Loucy (cell line): ENCODE results near the gene STX18.

Experiments used
- EZH2phosphoT487 ChIP-seq: fragments of 200-600 bp; IDR thresholded peaks from 2 replicates; pipeline ENCODE4 v1.6.1; 2018; ENCODE audit warnings: antibody characterized with exemption, mild to moderate bottlenecking, moderate library complexity, borderline replicate concordance
- TF ChIP-seq, protein P1 (sequence below): fragments of 200-600 bp; sonication (generic); conservative IDR thresholded peaks from 2 replicates; pipeline ENCODE4 v1.5.1; 2014; ENCODE audit warnings: mild to moderate bottlenecking, antibody characterized with exemption, low read length

DNA sequence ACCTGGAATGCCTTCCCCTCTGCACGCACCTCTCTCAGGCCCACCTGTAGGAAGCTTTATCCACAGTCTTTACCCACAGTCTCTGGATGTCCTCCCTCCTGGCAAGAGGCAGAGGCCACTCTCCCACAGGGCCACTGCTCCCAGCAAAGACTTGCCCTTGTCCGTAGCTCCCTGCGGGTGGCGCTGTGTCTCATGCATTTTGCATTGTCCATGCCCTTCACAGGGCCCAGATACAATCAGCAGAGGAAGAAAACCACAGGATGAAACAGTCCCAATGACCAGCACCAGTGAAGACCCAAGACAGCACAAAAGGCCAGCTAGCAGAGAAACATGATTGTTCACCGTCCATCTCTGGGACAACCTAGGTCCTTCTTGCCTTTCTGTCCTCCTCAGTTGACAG is 157.0 kb downstream of the STX18 start:
- TF ChIP-seq, protein P1, sequence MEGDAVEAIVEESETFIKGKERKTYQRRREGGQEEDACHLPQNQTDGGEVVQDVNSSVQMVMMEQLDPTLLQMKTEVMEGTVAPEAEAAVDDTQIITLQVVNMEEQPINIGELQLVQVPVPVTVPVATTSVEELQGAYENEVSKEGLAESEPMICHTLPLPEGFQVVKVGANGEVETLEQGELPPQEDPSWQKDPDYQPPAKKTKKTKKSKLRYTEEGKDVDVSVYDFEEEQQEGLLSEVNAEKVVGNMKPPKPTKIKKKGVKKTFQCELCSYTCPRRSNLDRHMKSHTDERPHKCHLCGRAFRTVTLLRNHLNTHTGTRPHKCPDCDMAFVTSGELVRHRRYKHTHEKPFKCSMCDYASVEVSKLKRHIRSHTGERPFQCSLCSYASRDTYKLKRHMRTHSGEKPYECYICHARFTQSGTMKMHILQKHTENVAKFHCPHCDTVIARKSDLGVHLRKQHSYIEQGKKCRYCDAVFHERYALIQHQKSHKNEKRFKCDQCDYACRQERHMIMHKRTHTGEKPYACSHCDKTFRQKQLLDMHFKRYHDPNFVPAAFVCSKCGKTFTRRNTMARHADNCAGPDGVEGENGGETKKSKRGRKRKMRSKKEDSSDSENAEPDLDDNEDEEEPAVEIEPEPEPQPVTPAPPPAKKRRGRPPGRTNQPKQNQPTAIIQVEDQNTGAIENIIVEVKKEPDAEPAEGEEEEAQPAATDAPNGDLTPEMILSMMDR, result peak; percentile 84
- no peak for TF ChIP-seq EZH2phosphoT487
